Measurements from ENCODE around the gene TRAK2. TPM values are rescaled to one million over a fixed set of nuclear protein-coding genes. Genes with fewer than 3 reads are reported as not detected.

TRAK2 gene
- total RNA-seq, 4 donors from 2014 or later = 14.3 to 45.4 (median 20.3) TPM

DNA sequence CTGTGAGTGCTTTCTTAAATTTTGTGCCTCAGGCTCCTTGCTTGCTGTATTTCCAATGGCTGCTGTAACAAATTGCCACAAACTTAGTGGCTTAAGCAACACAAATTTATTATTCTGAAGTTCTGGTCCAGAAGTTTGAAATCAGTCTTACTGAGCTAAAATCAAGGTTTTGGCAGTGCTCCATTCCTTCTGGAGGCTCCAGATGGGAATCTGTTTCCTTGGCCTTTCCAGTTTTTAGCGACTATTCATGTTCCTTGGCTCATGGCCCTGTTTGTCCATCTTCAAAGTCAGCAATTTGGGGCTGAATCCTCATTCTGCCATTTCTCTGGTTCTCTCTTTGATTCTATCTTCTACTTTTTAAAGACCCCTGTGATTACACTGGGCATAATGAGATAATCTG lies 32.1 kb upstream of the TRAK2 start:
- no peaks in the 10 kb centered on the region for H3K27me3 ChIP-seq
- peaks cover 8% of the 10 kb centered on the region for H3K36me3 ChIP-seq
- TF ChIP-seq POLR2A (IDR thresholded peaks at IDR 0.05) (no peak), POLR2AphosphoS5 (IDR thresholded peaks at IDR 0.05) (no peak), EP300 (IDR thresholded peaks at IDR 0.05) (no peak)
- TF ChIP-seq, protein P1, sequence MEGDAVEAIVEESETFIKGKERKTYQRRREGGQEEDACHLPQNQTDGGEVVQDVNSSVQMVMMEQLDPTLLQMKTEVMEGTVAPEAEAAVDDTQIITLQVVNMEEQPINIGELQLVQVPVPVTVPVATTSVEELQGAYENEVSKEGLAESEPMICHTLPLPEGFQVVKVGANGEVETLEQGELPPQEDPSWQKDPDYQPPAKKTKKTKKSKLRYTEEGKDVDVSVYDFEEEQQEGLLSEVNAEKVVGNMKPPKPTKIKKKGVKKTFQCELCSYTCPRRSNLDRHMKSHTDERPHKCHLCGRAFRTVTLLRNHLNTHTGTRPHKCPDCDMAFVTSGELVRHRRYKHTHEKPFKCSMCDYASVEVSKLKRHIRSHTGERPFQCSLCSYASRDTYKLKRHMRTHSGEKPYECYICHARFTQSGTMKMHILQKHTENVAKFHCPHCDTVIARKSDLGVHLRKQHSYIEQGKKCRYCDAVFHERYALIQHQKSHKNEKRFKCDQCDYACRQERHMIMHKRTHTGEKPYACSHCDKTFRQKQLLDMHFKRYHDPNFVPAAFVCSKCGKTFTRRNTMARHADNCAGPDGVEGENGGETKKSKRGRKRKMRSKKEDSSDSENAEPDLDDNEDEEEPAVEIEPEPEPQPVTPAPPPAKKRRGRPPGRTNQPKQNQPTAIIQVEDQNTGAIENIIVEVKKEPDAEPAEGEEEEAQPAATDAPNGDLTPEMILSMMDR (IDR thresholded peaks at IDR 0.05) = no peak
- no peak overlapping the region for H3K27ac ChIP-seq
- H3K4me3 ChIP-seq = no peak overlapping the region
- DNase-seq (ENCODE audit: low spot score in 2 of 2) = no peak
- WGBS = 0% methylated on average over 1 of the region's 1 CpG
- no peaks in the 10 kb centered on the region for H3K9me3 ChIP-seq
- H3K4me1 ChIP-seq = no peaks in the 10 kb centered on the region

DNA sequence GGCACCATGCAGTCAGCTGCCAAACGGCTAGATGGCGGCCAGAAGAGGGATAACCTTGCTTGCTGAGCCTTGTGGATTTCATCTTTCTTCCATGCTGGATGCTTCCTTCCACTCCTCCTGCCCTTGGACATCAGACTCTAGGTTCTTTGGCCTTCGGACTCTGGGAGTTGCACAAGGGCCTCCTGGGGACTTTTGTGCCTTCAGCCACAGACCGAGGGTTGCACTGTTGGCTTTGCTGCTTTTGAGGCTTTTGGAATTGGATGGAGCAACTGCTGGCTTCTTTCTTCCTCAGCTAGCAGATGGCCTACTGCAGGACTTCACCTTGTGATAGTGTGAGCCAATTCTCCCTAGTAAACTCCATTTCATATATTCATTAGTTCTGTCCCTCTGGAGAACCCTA lies 31.3 kb upstream of the TRAK2 start:
- WGBS = 82% methylated on average over 2 of the region's 4 CpGs

DNA sequence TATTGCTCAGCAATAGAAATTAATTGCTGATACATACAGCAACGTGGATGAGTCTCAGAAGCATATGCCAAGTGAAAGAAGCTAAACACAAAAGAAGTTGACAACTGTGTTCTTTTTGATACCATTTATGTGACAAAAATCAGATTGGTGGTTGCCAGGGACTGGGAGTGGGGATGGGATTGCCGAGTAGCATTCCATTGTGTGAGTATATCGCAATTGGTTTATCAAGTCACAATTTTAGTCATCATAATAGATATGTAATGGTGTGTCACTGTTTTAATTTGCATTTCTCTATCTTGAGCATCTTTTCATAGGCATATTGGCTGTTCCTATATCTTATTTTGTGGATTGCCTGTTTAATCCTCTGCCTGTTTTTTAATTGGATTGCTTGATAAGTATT lies 21.2 kb upstream of the TRAK2 start:
- no peak overlapping the region for H3K27ac ChIP-seq
- H3K27me3 ChIP-seq = no peaks in the 10 kb centered on the region
- H3K36me3 ChIP-seq = peaks cover 47% of the 10 kb centered on the region
- 63% methylated on average over 3 of the region's 3 CpGs for WGBS
- no peak for TF ChIP-seq EP300 (IDR thresholded peaks at IDR 0.05)
- no peaks in the 10 kb centered on the region for H3K4me1 ChIP-seq
- H3K9me3 ChIP-seq = no peaks in the 10 kb centered on the region
- H3K4me3 ChIP-seq = no peak overlapping the region
- DNase-seq (ENCODE audit: low spot score in 2 of 2) = no peak

More for the DNA sequence above, 31.3 kb upstream of the TRAK2 start:
- Histone ChIP-seq H3K27ac (no peak overlapping the region), H3K9me3 (no peaks in the 10 kb centered on the region), H3K36me3 (peaks cover 15% of the 10 kb centered on the region), H3K4me1 (no peaks in the 10 kb centered on the region), H3K4me3 (no peak overlapping the region), H3K27me3 (no peaks in the 10 kb centered on the region)
- DNase-seq (ENCODE audit: low spot score in 2 of 2) = no peak
- TF ChIP-seq POLR2A (IDR thresholded peaks at IDR 0.05) = no peak
- TF ChIP-seq POLR2AphosphoS5 (IDR thresholded peaks at IDR 0.05) = no peak
- TF ChIP-seq EP300 (IDR thresholded peaks at IDR 0.05) = no peak
- TF ChIP-seq, protein P1 (IDR thresholded peaks at IDR 0.05) = no peak

DNA sequence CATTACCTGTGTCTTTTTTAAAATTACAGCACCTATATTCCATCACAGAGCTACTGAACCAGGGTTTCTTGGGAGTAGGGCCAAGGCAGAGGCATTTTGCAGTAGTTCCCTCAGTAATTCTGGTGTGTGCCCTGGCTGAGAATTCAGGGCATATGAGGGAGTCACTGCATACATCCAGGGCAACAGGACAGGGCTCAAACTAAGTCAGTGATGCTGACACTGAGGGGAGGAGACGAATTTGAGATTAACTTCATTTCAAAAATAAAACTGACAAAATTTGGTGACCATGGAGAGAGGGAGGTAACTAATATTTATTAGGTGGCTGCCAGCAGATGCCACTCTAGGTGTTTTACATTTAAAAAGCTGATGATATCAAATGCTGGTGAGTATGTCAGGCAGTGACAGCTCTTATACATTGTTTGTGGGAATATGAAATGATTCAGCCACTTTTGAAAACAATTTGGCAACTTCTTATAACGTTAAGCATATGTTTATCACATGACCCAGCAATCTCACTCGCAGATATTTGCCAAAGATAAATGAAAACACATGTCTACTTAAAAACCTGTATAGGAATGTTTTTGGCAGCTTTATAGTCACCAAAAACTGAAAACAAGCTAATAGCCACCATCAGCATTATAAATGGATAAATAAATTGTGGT lies 20.6 kb upstream of the TRAK2 start:
- H3K27ac ChIP-seq = no peak overlapping the region
- DNase-seq (ENCODE audit: low spot score in 2 of 2) = no peak
- WGBS = 45% methylated on average over 3 of the region's 3 CpGs
- H3K9me3 ChIP-seq = no peaks in the 10 kb centered on the region
- TF ChIP-seq POLR2AphosphoS5 (IDR thresholded peaks at IDR 0.05) (no peak), POLR2A (IDR thresholded peaks at IDR 0.05) (no peak), EP300 (IDR thresholded peaks at IDR 0.05) (no peak)
- TF ChIP-seq, protein P1 (IDR thresholded peaks at IDR 0.05) = no peak
- H3K36me3 ChIP-seq = peaks cover 47% of the 10 kb centered on the region
- no peaks in the 10 kb centered on the region for H3K27me3 ChIP-seq
- H3K4me1 ChIP-seq = no peaks in the 10 kb centered on the region
- no peak overlapping the region for H3K4me3 ChIP-seq

DNA sequence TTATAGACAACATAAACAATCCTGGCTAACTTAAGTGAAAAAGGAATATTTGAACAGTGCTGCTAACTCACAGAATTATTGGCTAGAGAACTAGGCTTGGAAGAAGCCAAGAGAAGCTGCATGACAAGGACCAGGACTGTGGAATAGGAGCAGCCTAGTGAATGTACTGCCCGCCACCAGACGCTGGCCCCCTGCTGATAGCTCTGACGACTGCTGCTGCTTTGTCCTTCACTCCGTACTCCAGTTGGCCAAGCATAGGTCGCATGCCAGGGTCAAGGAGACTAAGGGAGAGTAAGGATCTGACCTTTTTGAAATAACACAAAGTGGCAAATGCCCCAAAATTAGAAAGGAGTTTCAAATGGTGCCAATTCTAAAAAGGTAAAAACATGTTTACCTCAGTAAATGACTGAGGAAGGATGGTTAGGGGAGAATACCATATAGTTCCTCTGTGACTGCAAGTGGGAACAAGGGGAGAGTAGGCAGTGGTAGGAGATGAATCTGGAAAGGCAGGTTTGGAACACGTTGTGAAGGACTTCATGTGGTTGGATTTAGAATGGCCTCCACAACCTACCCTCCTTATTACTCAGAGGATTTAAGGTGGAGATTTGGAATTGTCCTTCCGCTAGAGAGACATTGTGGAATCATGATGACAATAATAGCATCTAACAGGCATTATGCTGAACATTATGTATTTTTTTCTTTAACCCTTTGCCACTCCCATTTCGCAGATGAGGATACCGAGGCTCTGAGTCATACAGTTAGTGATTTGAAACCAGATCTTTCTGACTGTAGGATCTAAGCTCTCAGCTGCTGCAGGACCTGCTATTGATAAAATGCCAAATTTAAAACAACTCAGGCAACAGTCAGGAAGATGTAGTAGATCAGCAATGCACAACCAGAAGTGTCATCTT lies 19.8 kb upstream of the TRAK2 start:
- H3K9me3 ChIP-seq = no peaks in the 10 kb centered on the region
- WGBS = 83% methylated on average over 9 of the region's 9 CpGs
- DNase-seq (ENCODE audit: low spot score in 2 of 2) = no peak
- peaks cover 46% of the 10 kb centered on the region for H3K36me3 ChIP-seq
- H3K4me3 ChIP-seq = no peak overlapping the region
- H3K4me1 ChIP-seq = no peaks in the 10 kb centered on the region
- H3K27me3 ChIP-seq = no peaks in the 10 kb centered on the region
- H3K27ac ChIP-seq = no peak overlapping the region
- TF ChIP-seq, protein P1 (IDR thresholded peaks at IDR 0.05) = no peak
- no peak for TF ChIP-seq POLR2AphosphoS5 (IDR thresholded peaks at IDR 0.05)
- no peak for TF ChIP-seq EP300 (IDR thresholded peaks at IDR 0.05)
- no peak for TF ChIP-seq POLR2A (IDR thresholded peaks at IDR 0.05)
